ENCODE results near the gene NFKBIZ. TPM values are rescaled to one million over a fixed set of nuclear protein-coding genes. Genes with fewer than 3 reads are reported as not detected.

NFKBIZ gene
- total and polyA plus RNA-seq, 9 of the 15 experiments (the other 6 are each of a cell fraction or from before 2014, with no cell fraction given), result 1.2 to 13.7 (median 5.7) TPM

- no peak for TF ChIP-seq ZBTB40 (IDR thresholded peaks at IDR 0.05)
- no peak for TF ChIP-seq ZBTB40 (CRISPR knock-in tag; IDR thresholded peaks at IDR 0.05)
- no peak for TF ChIP-seq HES1 (IDR thresholded peaks at IDR 0.05; ENCODE audit: low read depth)
- peak; percentile 81 for TF ChIP-seq EGR1 (conservative IDR thresholded peaks at IDR 0.05)
- TF ChIP-seq MNT (conservative IDR thresholded peaks at IDR 0.05), result peak; percentile 60 to 71; a peak in 2 of 4 replicates
- TF ChIP-seq USF2 (CRISPR knock-in tag; IDR thresholded peaks at IDR 0.05), result no peak
- TF ChIP-seq E2F1 (CRISPR knock-in tag; IDR thresholded peaks at IDR 0.05), result no peak
- no peak for TF ChIP-seq RHOXF2B (CRISPR knock-in tag; conservative IDR thresholded peaks at IDR 0.05)
- TF ChIP-seq E2F4 (CRISPR knock-in tag; IDR thresholded peaks at IDR 0.05; ENCODE audit: low read depth), result no peak
- no peak for TF ChIP-seq ZNF146 (CRISPR knock-in tag; IDR thresholded peaks at IDR 0.05; ENCODE audit: unreplicated experiment)
- no peak for TF ChIP-seq ZNF57 (CRISPR knock-in tag; IDR thresholded peaks at IDR 0.05)
Observed at GRCh38 chr3:101827211-101828174, 21.8 kb upstream of the NFKBIZ start (continued).
